CD4-positive, CD25-positive, alpha-beta regulatory T cell (primary cell): ENCODE results near the gene UBE2O. TPM values are rescaled to one million over a fixed set of nuclear protein-coding genes. Genes with fewer than 3 reads are reported as not detected.

ENCODE experiments used
- ATAC-seq, 2 donors: fragments of 150-1000 bp; cut with Tn5 transposase; one replicate each; pipeline ENCODE4 v1.10.0; 2021; ENCODE audit warnings: low read depth in 2 of 2, moderate number of reproducible peaks in 2 of 2, moderate library complexity in 1 of 2
- DNase-seq, 3 donors: peaks; one replicate each; pipeline versions ENCODE4 v3.0.0 to v3.0.0-alpha.2; 2012 to 2022; ENCODE audit warnings: mixed read lengths in 1 of 3
- H3K27ac ChIP-seq: one replicate; pipeline ENCODE4 v1.7.0; 2013; ENCODE audit warnings: mild to moderate bottlenecking, low read length; ENCODE audit not compliant: insufficient read depth, poor library complexity, severe bottlenecking
- H3K27me3 ChIP-seq: one replicate; pipeline ENCODE4 v1.7.0; 2013; ENCODE audit warnings: low read length; ENCODE audit not compliant: control insufficient read depth, insufficient read depth
- H3K36me3 ChIP-seq: one replicate; pipeline ENCODE4 v1.7.0; 2013; ENCODE audit warnings: mild to moderate bottlenecking, low read length, moderate library complexity; ENCODE audit not compliant: control insufficient read depth, insufficient read depth
- H3K4me1 ChIP-seq: 2 replicates; pipeline ENCODE4 v1.7.0; 2013; ENCODE audit warnings: mild to moderate bottlenecking, low read length; ENCODE audit not compliant: insufficient read depth, control insufficient read depth, poor library complexity, severe bottlenecking
- H3K4me3 ChIP-seq: one replicate; pipeline ENCODE4 v1.7.0; 2013; ENCODE audit warnings: low read depth, mild to moderate bottlenecking, low read length, moderate library complexity
- H3K9me3 ChIP-seq, 2 experiments: 1 replicate in 1 of 2; 2 replicates in 1 of 2; pipeline ENCODE4 v1.7.0; 2013; ENCODE audit warnings: low read length in 2 of 2, mild to moderate bottlenecking in 1 of 2, moderate library complexity in 1 of 2; ENCODE audit not compliant: control insufficient read depth in 2 of 2
- H3K27ac Mint-ChIP-seq, 3 donors: one replicate each; pipeline ENCODE4 v1.8.0; 2020 to 2022; ENCODE audit warnings: mild to moderate bottlenecking in 3 of 3, mixed read lengths in 3 of 3, moderate library complexity in 2 of 3
- H3K27me3 Mint-ChIP-seq: one replicate; pipeline ENCODE4 v1.8.0; 2022; ENCODE audit warnings: mild to moderate bottlenecking, mixed read lengths
- H3K36me3 Mint-ChIP-seq: one replicate; pipeline ENCODE4 v1.8.0; 2020; ENCODE audit warnings: mixed read lengths
- H3K4me1 Mint-ChIP-seq, 4 donors: one replicate each; pipeline ENCODE4 v1.8.0; 2020 to 2022; ENCODE audit warnings: mixed read lengths in 4 of 4, mild to moderate bottlenecking in 1 of 4
- H3K4me3 Mint-ChIP-seq, 4 donors: one replicate each; pipeline ENCODE4 v1.8.0; 2020 to 2022; ENCODE audit warnings: mild to moderate bottlenecking in 4 of 4, mixed read lengths in 4 of 4, moderate library complexity in 3 of 4
- H3K9me3 Mint-ChIP-seq, 7 donors: one replicate each; pipeline ENCODE4 v1.8.0; 2020 to 2022; ENCODE audit warnings: mixed read lengths in 7 of 7, mild to moderate bottlenecking in 3 of 7, moderate library complexity in 2 of 7
- polyA plus RNA-seq, 4 donors: library from polyadenylated mRNA; unstranded; fragments of 300-500 nt; fragmentation: Illumina TruSeq; gene quantifications; one replicate each; pipeline ENCODE4 v1.2.3, GENCODE V29; 2021
- total RNA-seq: library from RNA; stranded (reverse); gene quantifications from one replicate; pipeline ENCODE4 v1.2.3, GENCODE V29; 2022

The UBE2O gene
- total and polyA plus RNA-seq, 5 donors from 2014 or later = 3.1 to 34.3 (median 6.6) TPM

- no peak for DNase-seq
- H3K4me1 Mint-ChIP-seq = peaks cover 0 to 6% (median under 1%) of the 10 kb centered on the region in 4 donors
- H3K27ac Mint-ChIP-seq = no peak overlapping the region
- H3K4me3 Mint-ChIP-seq = peak overlapping the region in 1 of 4 donors; percentile 56
- H3K36me3 ChIP-seq = no peaks in the 10 kb centered on the region
- H3K4me3 ChIP-seq = no peak overlapping the region
- H3K9me3 Mint-ChIP-seq = peaks cover 0 to 1% (median 0%) of the 10 kb centered on the region in 7 donors
- ATAC-seq = no peak
- no peaks in the 10 kb centered on the region for H3K9me3 ChIP-seq
- H3K36me3 Mint-ChIP-seq = no peaks in the 10 kb centered on the region
- H3K27ac ChIP-seq = no peak overlapping the region
- H3K4me1 ChIP-seq = peaks cover 18% of the 10 kb centered on the region
- H3K27me3 ChIP-seq = no peaks in the 10 kb centered on the region
- peaks cover 23% of the 10 kb centered on the region for H3K27me3 Mint-ChIP-seq
These were observed 73.7 kb downstream of the UBE2O start for GRCh38 chr17:76379275-76379641.

GRCh38 chr17:76378548-76379274 lies 74.2 kb downstream of the UBE2O start:
- H3K4me3 ChIP-seq = no peak overlapping the region
- H3K9me3 ChIP-seq = no peaks in the 10 kb centered on the region
- no peaks in the 10 kb centered on the region for H3K27me3 ChIP-seq
- peaks cover 0 to 1% (median 0%) of the 10 kb centered on the region in 7 donors for H3K9me3 Mint-ChIP-seq
- peaks cover 14% of the 10 kb centered on the region for H3K4me1 ChIP-seq
- peaks cover 0 to 5% (median under 1%) of the 10 kb centered on the region in 4 donors for H3K4me1 Mint-ChIP-seq
- ATAC-seq = no peak
- peaks cover 23% of the 10 kb centered on the region for H3K27me3 Mint-ChIP-seq
- no peak overlapping the region for H3K27ac ChIP-seq
- DNase-seq = no peak
- H3K27ac Mint-ChIP-seq = peak overlapping the region in 1 of 3 donors; percentile 10
- peak overlapping the region in 1 of 4 donors; percentile 64 for H3K4me3 Mint-ChIP-seq
- no peaks in the 10 kb centered on the region for H3K36me3 Mint-ChIP-seq
- H3K36me3 ChIP-seq = no peaks in the 10 kb centered on the region

- no peak overlapping the region for H3K27ac ChIP-seq
- H3K27me3 Mint-ChIP-seq = peaks cover 13% of the 10 kb centered on the region
- no peak overlapping the region for H3K27ac Mint-ChIP-seq
- H3K9me3 Mint-ChIP-seq = peaks cover 0 to 2% (median 0%) of the 10 kb centered on the region in 7 donors
- no peaks in the 10 kb centered on the region for H3K36me3 Mint-ChIP-seq
- DNase-seq (no peak), ATAC-seq (no peak)
- H3K9me3 ChIP-seq = no peaks in the 10 kb centered on the region
- no peaks in the 10 kb centered on the region for H3K4me1 Mint-ChIP-seq
- H3K4me3 Mint-ChIP-seq = no peak overlapping the region
- H3K36me3 ChIP-seq = no peaks in the 10 kb centered on the region
- no peak overlapping the region for H3K4me3 ChIP-seq
- no peaks in the 10 kb centered on the region for H3K27me3 ChIP-seq
- no peaks in the 10 kb centered on the region for H3K4me1 ChIP-seq
These were observed 76.4 kb downstream of the UBE2O start for GRCh38 chr17:76376318-76377133.

- no peak for DNase-seq
- H3K27me3 Mint-ChIP-seq = peaks cover under 1% of the 10 kb centered on the region
- H3K36me3 Mint-ChIP-seq = no peaks in the 10 kb centered on the region
- Histone ChIP-seq H3K27me3 (no peaks in the 10 kb centered on the region), H3K4me1 (no peaks in the 10 kb centered on the region), H3K36me3 (no peaks in the 10 kb centered on the region), H3K4me3 (no peak overlapping the region), H3K9me3 (no peaks in the 10 kb centered on the region), H3K27ac (no peak overlapping the region)
- H3K27ac Mint-ChIP-seq = no peak overlapping the region
- H3K9me3 Mint-ChIP-seq = peaks cover 0 to 2% (median 0%) of the 10 kb centered on the region in 7 donors
- no peak overlapping the region for H3K4me3 Mint-ChIP-seq
- no peaks in the 10 kb centered on the region for H3K4me1 Mint-ChIP-seq
- no peak for ATAC-seq
These were observed 81.0 kb downstream of the UBE2O start for GRCh38 chr17:76371656-76372628.

- Mint-ChIP-seq H3K9me3 (peaks cover 0 to 2% (median 0%) of the 10 kb centered on the region in 7 donors), H3K4me1 (no peaks in the 10 kb centered on the region), H3K27me3 (peaks cover 4% of the 10 kb centered on the region), H3K27ac (no peak overlapping the region), H3K4me3 (no peak overlapping the region), H3K36me3 (no peaks in the 10 kb centered on the region)
- ATAC-seq (no peak), DNase-seq (no peak)
- Histone ChIP-seq H3K9me3 (no peaks in the 10 kb centered on the region), H3K4me1 (no peaks in the 10 kb centered on the region), H3K27me3 (no peaks in the 10 kb centered on the region), H3K4me3 (no peak overlapping the region), H3K27ac (no peak overlapping the region), H3K36me3 (no peaks in the 10 kb centered on the region)
These were observed 82.5 kb downstream of the UBE2O start for GRCh38 chr17:76370261-76370993.

- Mint-ChIP-seq H3K9me3 (peaks cover 0 to 2% (median 0%) of the 10 kb centered on the region in 7 donors), H3K27ac (no peak overlapping the region), H3K36me3 (no peaks in the 10 kb centered on the region), H3K4me1 (no peaks in the 10 kb centered on the region), H3K27me3 (peaks cover 4% of the 10 kb centered on the region), H3K4me3 (no peak overlapping the region)
- Histone ChIP-seq H3K27me3 (no peaks in the 10 kb centered on the region), H3K27ac (no peak overlapping the region), H3K9me3 (no peaks in the 10 kb centered on the region), H3K4me3 (no peak overlapping the region), H3K36me3 (no peaks in the 10 kb centered on the region), H3K4me1 (no peaks in the 10 kb centered on the region)
- no peak for ATAC-seq
- DNase-seq = no peak
These were observed 83.1 kb downstream of the UBE2O start for GRCh38 chr17:76369804-76370203.

GRCh38 chr17:76369379-76369778 lies 83.6 kb downstream of the UBE2O start:
- H3K4me3 Mint-ChIP-seq = no peak overlapping the region
- Histone ChIP-seq H3K4me3 (no peak overlapping the region), H3K36me3 (no peaks in the 10 kb centered on the region), H3K27me3 (no peaks in the 10 kb centered on the region), H3K9me3 (no peaks in the 10 kb centered on the region), H3K4me1 (no peaks in the 10 kb centered on the region), H3K27ac (no peak overlapping the region)
- no peak overlapping the region for H3K27ac Mint-ChIP-seq
- DNase-seq = no peak
- no peak for ATAC-seq
- H3K27me3 Mint-ChIP-seq = peaks cover 4% of the 10 kb centered on the region
- no peaks in the 10 kb centered on the region for H3K4me1 Mint-ChIP-seq
- H3K36me3 Mint-ChIP-seq = no peaks in the 10 kb centered on the region
- peaks cover 0 to 2% (median 0%) of the 10 kb centered on the region in 7 donors for H3K9me3 Mint-ChIP-seq
